Measurements from ENCODE around the gene BEGAIN.

Gene BEGAIN, protein sequence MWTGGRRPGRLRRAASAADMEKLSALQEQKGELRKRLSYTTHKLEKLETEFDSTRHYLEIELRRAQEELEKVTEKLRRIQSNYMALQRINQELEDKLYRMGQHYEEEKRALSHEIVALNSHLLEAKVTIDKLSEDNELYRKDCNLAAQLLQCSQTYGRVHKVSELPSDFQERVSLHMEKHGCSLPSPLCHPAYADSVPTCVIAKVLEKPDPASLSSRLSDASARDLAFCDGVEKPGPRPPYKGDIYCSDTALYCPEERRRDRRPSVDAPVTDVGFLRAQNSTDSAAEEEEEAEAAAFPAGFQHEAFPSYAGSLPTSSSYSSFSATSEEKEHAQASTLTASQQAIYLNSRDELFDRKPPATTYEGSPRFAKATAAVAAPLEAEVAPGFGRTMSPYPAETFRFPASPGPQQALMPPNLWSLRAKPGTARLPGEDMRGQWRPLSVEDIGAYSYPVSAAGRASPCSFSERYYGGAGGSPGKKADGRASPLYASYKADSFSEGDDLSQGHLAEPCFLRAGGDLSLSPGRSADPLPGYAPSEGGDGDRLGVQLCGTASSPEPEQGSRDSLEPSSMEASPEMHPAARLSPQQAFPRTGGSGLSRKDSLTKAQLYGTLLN

DNA sequence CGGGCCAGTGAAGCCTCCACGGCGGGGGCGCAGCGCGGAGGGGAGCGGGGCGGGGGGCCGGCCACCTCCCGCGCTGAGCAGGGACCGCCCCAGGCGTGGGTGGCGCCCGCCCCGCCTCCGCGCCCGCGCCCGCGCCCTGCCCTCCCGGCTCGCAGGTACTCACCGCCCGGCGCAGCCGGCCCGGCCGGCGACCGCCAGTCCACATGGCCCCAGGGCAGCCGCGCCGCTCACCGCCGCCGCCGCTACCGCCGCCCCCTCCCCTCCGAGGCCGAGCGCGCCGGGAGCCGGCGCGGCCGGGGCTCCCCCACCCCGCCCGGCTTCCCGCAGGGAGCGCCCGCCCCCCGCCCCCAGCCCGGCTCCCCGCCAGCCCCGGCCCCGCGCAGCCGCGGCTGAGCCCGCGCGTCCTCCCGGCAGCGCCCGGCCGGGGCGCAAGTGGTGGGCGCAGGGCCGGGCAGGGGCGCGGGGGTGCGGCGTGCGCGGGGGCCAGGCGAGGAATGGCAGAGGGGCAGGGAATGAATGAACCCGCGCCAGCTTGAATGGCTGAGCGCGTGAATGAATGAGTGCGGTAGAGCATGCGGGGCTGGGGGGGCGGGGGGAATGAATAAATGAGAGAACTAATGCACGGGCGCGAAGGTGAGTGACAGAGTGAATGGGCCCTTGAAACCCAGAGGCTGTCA, at the start of gene BEGAIN:
TSS of gene BEGAIN (minus strand) at position 332 of the 677 bp plus-strand sequence. CDS start at position 205, 127 bp downstream.
- DNase-seq, result no peak

DNA sequence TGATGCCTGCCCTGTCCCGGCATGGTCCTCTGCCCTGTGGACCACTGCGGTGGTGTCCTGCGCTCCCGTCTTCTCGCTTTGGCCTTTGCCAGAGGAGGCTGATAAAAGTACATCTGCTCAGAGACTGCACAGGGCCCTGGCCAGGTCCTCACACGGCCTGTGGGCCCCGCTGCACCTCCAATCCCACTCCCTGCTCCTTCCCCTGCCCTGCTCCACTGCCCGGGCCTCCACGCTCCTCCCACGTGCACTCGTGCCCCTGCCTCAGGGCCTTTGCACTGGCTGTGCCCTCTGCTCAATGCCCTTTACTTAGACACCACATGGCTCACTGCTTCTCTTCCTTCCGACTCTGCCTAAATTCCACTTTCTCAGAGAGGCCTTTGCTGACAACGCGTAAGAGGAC, 49.3 kb upstream of the BEGAIN start:
- no peak for DNase-seq

DNA sequence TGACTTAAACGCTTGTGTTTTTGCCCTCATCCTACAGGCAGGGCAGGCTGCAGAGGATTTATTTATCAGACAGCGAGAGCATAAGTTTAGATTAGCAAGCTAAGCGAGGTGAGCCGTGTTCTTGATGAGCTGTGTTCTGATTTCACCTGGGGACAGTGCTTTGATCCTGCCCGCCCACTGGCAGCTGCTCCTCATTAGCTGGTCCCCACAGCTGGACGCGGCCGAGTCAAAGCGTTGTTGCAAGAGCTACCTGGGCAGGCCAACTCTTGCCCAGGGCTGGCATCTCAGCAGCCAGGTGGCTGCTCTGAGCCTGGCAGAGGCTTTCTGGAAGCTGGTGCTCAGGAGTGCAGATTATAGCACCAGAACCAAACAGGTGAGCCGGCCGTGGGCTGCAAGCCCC, 46.8 kb upstream of the BEGAIN start:
- DNase-seq, result no peak

DNA sequence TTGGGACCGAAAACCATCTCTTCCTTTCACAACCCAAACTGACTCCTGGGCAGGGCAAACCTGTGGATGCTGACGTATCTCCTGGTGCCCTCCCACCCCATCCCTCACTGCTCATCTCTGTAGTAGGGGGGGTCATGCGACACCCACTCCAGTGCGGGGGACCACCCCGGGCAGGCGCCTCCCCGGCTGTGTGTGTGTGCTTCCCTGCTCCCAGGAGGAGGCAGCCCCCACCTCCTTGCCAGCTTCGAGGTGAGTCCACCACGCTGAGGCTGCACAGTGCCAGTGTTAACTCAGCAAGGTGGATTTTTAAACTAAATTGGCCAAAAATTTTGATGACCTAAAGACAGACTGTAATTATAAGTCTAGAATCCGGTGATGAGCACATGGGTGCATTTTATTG, 46.2 kb upstream of the BEGAIN start:
- no peak for DNase-seq

DNA sequence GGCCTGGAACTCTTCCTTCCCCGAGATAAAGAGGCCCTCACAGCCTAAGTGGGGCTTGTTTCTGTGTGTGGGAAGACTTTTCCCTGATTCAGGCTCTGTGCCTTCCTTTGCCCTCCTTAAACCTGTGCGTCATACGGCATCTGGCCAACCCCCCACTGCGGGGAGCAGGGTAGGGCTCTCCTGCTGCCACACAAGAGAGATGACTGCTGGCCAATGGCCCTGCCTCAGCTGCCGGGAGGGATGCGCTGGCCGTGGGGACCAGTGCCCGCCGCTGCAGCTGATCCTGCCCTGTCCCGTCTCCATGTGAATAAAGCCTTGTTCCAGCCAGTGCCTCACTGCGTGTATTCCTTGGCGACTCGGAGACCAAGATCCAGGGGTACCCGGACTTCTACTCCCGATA, 42.5 kb upstream of the BEGAIN start:
- DNase-seq, result no peak

DNA sequence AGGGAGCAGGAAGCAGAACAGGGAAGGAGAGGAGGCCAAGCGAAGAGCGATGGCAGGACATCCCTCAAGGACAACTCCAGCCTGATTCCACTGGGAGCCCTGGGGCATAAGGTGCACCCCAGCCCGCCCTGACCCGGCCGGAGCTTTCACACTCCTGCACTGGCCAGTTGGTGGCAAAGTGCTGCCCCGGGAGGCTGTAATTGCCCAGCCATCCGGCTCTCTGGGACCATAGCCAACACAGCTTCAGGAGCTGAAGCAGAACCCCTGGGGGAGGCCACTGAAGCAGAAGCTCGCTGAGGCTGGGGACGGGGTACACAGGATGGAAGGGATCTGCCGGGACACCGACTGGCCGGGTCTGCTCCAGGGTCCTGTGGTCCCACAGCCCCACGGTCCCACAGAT, 41.9 kb upstream of the BEGAIN start:
- no peak for DNase-seq

DNA sequence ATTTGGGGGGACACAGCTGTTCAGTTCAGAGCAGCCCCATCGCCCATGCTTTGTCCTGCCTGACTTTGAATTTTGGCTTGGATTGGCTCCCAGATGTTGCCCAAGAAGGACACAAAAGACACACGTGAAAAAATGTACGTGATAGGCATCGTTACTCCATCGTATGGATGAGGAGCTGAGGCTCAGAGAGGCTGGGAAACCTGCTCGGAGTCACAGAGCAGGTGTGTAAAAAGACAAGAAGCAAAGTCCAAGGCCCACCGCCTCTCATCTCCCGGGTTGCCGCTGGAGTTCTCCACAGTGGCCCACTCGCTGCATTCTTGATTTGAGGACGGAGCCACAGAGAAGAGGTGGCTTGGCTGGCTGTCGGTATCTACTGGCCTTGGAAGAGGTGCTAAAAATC, 41.0 kb upstream of the BEGAIN start:
- no peak for DNase-seq

DNA sequence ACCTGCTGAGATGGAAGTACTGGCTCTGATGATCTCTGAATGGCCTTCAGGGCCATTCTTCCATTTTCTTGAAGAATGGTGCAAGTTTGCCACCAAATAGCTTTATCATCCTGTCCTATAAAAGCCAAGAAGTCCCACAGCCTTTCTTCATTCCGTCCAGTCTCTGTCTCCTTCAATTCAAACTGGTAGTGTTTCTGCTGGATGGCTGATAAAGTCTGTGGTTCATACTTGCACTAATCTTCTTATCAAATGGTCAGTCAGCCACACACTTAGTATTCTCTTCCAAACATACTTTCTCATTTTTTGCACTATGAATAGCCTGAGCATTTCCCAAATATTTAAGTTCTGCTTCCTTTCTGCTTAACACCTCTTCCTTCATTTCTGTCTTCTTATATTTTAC, 39.4 kb upstream of the BEGAIN start:
- DNase-seq, result no peak

DNA sequence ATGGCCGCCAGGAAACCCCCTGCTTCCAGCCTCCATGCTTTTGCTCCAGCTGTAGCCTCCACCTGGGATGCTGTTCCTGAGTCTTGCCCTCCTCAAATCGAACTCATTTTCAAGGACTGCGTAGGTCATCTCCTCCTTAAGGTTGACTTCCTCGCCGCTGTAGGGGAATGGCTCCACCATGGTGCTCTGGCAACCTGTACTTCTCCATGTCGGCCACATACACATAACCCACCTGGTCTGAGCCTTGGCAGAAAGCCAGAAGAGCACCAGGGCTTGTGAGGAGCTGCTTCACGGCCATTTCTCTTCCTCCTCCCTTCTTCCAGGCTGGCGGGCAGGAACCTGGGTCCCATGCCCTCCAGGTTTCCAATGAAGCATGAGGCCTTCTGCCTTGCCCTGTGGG, 36.7 kb upstream of the BEGAIN start:
- no peak for DNase-seq

DNA sequence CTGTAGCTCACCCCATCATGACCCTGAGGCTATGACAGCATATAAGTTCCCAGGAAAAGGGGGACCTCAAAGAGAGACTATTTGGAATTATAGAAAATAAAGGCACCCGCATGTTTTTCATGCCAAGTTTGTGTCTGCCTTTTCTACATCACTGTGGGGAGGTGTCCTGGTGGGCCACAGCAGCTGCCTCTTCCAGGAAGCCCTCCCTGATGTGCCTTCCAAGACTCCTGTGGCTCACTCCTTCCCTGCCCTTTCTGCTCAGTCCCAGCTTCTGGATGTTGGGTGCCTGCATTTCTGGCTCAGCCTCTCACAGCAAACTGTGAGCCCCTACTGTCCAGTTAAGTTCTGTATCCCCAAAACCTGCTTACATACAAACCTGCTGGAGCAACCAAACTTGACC, 36.3 kb upstream of the BEGAIN start:
- DNase-seq, result no peak

DNA sequence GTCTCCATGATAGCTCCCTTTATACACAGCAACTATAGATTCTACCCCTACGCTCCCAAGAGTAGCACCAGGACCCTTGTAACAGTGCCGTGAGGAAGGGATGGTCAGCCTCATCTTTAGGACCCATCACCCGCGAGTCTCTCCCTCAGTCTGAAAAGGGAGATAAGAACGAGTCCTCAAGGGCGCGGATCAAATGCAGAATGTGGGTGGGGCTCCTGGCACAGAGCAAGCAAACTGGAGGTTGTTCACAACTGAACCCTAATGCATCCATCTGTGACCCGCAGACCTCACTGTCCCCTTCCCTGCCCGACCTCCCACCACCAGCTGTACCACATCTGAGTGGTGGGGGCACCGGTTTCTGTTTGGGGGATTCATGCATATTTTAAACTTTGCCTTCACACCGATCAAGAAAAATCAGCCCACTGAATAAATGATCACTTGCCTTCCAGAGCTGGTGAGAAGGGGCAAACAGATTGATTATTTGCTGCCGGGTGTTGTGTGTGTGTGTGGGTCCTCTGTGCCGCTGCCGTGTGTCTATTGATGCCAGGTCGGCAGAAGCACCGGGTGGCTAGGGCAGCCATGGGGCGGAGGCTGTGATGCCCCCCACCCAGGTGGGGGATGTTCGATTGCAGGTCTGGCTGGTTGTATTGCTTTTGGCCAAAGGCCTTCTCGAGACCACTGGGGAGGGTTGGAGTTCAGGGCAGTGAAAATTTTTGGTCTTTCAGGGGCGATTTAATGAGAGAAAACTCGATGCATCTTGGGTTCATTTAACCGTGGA, 35.7 kb upstream of the BEGAIN start:
- DNase-seq, result no peak

DNA sequence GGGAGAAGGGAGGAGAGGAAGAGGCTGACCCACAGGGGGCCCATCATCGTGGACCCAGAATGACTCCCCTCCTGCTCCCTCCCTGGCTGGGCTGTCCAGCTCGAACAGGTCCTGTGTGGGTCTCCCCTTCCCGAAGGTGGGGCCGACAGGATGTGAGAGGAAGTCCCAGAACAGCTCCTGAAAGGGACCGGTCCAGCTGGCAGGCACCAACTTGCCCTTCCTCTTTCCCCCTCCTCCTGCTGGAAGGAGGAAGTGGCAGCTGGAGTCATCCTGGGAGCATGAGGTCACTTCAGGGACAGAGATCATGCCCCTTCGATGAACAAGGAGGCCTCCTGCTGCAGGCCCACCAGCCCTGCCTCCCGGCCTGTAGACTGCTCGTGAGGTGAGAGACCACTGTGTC, 35.0 kb upstream of the BEGAIN start:
- DNase-seq, result no peak

DNA sequence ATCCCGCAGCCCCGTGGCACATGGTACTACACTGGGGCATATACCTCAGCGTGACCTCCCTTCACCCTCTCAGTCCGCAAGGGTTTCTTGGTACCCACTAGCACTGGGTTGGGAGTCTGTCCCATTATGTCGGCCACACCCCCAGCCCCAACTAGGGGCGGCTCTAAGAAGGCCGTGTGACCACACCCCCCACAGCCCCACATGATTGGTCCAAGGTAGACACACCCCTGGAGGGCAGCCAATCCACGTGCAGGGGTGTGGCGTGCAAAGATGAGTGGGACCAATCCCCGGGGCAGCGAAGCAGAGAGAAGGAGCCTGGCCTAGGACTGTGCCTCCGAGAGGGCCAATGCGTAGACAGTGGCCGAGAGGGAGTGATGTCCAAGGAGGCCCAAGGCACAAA, 34.6 kb upstream of the BEGAIN start:
- no peak for DNase-seq

DNA sequence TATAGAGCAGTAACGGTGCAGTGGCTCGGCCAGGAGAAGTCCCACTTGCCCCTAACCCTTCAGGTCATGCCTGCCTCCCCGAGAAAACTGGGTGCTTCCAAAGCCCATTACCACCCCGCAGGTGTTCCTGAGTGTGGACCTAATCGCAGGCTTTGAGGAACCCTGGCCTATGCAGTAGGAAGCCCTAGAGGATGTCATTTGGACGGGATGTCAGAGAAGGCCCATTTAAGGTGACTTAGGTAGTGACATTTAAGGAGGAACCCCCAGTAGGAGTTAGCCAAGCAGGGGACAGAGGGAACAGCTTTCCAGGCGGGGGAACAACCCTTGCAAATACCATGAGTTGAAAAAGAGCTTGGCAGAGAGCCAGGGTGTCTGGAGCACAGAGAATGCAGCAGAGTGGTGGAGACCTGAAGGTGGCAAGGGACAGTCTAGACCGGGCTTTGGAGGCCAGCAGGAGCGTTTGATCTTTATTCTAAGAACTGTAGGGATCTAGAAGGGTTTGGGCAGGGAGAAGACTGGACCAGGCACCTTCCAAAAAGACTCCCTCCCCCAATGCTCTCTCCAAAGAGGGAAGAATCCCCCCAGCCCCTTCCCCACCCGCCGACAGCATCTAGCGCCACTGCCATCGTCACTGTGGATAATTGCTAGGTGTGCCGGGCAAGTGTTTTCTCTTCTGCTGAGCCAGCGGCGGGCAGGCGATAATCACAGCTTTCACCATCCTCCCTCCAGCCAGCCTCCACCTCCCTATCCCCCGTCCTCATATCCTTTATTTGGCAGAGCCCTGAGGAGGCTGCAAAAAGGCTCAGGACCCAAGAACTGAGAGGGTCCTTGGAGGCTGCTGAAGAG, 33.3 kb upstream of the BEGAIN start:
- DNase-seq, result no peak

DNA sequence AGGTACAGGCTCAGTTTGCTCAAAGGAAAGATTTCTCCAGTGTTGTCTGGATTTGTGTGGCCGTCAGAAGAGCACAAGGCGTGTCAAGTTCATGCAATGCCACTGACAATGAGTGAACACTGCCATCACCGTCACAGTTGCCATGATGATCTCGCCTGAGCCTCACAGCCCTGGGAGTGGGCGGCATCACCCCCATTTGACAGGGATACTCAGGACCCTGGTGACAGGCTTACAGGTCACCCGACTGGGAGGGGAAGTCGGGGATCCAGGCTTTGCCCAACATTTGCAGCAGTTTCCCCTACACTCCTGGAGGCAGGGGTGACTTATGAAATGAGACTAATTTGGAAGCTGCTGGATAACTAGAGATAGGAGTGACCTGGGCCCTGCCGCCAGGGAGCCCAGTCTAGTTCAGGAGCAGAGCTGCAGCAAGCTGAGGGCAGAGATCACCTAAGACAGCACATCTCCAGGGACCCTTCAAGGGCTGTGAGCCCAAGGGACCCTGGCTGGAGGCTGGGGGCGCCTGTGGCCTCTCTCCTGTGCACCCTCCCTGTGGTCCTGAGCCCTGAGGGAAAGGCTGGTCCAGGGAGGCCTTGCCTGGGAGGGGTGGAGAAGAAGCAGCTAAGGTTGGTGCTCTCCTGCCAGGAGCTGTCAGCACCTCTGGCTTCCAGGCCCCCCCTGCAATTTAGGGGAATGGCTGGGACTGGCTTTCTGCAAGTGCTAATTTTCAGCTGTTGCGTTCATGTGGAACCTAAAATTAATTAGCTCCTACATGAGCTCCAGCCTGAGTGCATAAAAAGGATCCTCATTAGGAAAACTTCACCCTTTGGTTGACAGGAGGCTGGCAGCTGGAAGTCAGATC, 32.4 kb upstream of the BEGAIN start:
- no peak for DNase-seq

DNA sequence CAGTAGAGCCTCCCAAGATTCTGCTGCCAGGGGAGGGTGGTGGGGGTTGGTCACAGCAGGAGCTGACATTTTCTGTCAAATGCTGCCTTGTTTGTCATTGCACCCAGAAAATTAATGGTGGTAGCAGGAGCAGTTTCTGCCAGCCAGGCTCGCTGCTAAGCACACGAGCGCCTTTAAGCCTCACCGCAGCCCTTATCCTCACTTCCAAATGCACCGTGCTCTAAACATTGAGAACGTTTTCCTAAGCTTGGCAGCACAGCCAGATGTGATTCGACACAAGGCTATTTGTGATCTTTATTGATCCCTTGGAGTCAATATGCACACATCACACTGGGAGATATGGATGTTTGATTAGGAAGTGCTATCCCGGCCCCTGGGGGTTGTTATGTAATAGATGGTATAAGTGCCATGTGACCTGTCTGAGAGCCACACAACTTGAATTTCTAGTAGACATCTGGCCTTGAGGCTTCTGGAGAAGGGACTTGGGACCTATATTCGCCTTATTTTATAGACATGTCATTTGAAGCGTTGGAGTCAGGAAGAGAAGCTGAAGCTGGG, 31.6 kb upstream of the BEGAIN start:
- DNase-seq, result no peak

DNA sequence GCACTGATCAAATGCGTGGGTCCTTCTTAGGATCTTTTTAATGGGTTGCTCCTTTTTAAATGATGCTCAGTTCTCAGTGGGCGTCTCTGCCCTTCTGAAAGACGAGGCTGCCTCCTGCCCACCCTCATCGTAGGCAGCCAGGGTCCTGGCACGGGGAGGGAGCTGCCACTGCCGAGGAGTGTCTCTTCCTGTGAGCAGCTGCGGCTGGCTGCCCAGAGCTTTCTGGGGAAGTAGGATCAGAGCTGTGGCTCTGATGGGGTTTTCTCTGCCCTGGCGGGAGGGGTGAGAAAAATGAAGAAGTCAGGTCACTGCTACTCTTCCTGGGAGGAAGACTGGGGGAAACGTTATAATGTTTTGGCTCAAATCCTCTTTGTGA, 31.1 kb upstream of the BEGAIN start:
- DNase-seq, result no peak

DNA sequence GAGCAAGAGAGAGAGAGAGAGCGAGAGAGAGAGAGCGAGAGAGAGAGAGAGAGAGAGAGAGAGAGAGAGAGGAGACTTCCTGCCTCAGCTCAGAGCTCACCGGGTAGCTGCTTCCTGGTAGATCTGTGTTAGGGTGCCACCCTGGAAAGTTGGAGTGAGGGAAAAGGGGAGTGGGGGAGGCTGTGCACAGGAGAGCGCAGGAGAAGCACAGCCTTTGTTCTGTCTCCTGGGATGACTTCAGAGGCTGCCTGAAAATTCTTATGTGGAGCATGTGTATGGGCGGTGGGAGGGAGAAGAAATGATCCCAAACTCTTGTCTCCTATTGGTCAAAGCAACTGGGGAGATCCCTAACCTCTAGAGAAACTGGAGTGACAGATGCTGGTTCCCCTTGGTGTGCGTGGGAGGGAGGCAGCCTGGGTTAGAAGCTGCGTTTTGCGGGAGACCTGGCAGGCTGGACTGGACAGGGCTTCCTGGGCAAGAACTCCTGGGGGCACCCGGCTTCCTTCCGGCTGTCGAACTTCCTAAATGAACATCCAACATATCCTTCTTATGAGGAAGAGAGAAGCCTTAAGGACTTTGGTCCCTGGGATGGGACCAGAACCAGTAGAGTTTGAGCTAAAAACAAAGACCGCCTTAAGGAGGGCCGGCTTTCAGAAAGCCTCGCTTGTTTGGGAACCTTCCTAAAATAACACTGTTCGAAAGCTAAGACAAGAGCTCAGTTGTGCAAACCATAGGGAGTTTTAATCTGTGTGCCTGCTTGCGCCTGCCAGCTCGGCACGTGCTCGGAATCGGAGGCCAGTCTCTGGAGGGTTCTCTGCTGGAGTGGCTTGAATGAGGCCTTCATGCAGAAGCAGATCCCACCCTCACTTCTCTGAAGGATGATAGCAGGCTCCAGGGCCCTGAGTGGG, 30.4 kb upstream of the BEGAIN start:
- no peak for DNase-seq

DNA sequence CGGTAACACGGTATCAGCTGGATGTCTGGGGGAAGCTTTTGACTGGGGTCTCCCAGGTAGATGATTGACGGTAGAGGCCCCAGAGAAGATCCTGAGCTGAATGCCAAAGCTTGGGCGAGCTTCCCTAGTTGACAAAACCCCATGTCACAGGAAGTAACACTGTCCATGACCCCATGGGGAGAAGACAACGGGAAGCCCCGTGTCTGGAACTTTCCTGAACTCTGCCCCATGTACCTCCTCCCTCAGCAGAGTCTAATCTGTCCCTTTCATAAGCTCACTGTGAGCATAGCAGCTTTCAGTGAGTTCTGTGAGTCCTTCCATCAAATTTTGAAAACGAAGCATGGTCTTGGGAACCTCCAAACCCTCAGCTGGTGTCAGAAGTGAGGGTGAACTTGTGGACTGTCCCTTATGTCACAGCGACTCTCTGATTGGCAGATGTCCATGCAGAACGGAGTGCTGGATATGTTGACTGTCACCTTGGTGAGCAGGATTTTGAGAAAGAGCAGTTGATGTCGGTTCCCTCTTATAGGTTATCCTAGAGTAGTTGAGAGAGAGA, 29.7 kb upstream of the BEGAIN start:
- DNase-seq, result no peak
